Activated T-cell treated with anti-CD3 and anti-CD28 coated beads, Interleukin-2, amount 50 U/mL, for 48 hours (primary cell): ENCODE measurements around the gene C22orf31.
"Not testable (repeated sequence)": the region's sequence is repeated elsewhere in the genome, so short reads cannot be mapped to it uniquely, and the experiment has no call there.

Experiments used
- DNase-seq, 2 experiments: peaks; one replicate each; pipeline ENCODE4 v3.0.0-alpha.2; 2020

The C22orf31 gene

DNA sequence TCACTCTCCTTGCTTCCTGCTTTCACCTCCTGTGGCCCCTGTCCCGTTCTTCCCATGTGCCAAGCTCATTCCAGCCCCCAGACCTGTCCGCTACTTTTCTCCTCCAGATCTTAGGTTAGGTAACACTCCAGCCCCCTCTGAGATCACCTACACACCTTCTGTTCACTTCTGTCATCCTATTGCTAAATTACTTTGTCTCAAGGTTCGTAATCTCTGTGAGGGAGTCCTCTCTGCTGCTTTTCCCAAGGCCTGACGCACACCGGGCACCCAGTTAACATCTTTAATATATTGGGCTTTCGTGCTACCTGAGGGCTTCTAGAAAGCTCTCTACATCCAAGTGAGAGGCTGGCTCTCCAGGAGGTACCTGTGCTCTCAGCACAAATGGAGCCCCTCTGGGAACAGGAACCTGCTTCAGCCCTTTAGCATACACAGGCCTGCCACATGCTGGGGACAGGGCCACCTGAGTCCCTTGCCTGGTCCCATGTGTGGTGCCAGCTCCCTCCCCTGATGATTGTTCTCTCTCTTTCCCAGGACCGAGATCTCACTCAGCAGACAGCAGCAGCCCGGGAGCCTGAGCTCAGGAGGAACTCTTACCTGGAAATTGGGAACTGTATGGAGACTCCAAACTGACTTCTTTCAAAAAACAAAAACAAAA, 8.5 kb downstream of the C22orf31 start:
- no peak for DNase-seq

DNA sequence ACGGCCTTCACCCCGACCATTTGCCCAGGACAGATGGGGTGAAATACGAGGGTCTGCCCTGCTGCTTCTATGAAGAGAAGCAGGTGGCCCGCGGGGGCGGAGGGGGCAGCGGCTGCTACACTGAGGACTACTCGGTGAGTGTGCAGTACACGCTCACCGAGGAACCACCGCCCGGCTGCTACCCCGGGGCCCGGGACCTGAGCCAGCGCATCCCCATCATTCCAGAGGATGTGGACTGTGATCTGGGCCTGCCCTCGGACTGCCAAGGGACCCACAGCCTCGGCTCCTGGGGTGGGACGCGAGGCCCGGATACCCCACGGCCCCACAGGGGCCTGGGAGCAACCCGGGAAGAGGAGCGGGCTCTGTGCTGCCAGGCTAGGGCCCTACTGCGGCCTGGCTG, 11.2 kb downstream of the C22orf31 start:
- DNase-seq = no peak

DNA sequence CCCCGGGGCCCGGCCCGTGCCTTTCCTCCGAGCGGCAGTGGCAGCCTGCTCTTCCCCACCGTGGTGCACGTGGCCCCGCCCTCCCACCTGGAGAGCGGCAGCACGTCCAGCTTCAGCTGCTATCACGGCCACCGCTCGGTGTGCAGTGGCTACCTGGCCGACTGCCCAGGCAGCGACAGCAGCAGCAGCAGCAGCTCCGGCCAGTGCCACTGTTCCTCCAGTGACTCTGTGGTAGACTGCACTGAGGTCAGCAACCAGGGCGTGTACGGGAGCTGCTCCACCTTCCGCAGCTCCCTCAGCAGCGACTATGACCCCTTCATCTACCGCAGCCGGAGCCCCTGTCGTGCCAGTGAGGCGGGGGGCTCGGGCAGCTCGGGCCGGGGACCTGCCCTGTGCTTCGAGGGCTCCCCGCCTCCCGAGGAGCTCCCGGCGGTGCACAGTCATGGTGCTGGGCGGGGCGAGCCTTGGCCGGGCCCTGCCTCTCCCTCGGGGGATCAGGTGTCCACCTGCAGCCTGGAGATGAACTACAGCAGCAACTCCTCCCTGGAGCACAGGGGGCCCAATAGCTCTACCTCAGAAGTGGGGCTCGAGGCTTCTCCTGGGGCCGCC, 11.9 kb downstream of the C22orf31 start:
- DNase-seq = no peak

DNA sequence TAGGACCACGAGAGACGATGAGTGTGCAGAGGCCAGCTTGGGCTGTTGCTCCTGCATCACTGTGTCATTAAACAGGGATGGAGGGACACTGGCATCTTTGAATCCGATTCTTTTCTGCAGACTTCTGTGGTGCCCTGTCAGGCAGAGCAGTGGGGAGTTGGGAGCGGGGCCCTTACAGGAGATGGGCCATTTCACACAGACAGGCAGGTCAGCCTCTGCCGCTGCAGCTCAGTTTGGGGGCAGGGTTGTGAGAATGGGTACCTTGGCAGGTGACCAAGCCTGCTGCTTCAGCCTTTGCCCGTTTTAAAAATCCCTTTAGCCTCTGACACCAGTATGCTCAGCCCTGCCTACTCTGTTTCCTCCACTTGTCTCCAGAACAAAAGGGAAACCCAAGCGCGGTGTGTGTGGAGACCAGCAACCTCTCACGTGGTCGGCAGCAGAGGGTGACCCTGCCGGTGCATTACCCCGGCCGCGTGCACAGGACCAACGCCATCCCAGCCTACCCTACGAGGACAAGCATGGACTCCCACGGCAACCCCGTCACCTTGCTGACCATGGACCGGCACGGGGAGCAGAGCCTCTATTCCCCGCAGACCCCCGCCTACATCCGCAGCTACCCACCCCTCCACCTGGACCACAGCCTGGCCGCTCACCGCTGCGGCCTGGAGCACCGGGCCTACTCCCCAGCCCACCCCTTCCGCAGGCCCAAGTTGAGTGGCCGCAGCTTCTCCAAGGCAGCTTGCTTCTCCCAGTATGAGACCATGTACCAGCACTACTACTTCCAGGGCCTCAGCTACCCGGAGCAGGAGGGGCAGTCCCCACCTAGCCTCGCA, 12.6 kb downstream of the C22orf31 start:
- no peak for DNase-seq

DNA sequence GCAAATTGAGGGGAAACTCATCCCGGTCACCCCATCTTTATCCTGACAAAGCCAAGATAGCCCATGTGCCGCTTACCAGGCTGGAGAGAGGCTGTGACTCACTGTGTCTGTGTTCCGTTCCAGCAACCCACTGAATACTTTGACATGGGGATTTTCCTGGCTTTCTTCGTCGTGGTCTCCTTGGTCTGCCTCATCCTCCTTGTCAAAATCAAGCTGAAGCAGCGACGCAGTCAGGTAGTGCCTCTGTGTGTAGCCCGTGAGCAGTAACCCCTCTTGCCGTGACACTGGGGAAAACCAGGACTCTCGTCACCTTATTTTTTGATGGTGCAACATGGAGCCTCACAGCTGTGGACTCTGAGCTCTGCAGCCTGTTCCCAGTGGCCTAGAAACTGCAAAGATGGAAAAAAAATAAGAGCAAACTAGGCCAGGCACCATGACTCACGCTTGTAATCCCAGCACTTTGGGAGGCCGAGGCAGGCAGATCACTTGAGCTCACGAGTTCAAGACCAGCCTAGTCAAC, 16.9 kb downstream of the C22orf31 start:
- no peak for DNase-seq

DNA sequence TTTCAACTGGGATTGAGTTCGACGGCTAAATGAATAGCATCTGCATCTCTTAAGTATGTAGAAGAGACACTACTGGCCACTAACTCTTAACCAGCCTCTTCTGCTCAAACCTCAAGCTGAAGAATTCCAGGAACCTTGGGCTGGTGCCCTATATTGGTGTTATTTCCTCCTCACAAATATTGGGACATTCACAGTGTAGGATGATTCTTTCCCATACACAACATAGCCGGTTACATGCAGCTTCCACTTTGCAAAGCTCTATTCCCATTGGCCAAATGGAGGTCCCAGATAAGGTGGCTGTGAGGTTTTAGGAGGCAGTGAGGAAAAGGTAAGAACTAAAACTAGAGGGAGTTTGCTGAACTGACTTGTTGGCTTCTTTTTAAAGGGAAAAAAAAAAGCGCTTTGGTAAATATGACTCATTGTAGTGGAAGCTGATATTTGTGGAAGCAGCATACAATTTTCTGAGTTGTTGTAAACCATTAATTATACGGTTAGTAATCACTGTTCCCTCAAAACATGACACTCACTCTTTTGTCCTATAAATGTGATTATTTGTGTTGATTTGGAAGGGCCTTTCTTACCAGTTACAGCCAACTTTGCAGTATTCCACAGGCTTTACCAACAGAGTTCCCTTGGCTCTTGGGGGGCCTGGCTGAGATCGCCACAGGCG, 17.6 kb downstream of the C22orf31 start:
- no peak for DNase-seq

DNA sequence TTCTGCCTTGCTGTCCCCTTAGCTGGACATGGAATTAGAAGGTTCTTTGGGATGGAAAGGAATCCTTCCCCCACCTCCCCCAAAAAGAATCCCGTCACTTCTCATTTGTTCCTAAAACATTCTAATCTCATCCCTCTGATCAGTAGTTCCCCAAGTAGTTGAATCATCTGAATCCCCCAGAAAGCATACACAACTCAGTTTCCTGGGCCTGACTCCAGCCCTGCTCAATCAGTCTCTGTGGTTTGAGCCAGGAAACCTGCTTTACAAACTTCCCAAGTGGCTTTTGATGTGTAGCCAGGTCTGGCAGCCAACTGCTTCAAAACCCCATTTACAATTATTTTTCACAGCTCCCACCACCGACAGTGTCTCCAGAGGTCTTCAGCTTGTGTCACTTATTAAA, 20.2 kb downstream of the C22orf31 start:
- DNase-seq = no peak

DNA sequence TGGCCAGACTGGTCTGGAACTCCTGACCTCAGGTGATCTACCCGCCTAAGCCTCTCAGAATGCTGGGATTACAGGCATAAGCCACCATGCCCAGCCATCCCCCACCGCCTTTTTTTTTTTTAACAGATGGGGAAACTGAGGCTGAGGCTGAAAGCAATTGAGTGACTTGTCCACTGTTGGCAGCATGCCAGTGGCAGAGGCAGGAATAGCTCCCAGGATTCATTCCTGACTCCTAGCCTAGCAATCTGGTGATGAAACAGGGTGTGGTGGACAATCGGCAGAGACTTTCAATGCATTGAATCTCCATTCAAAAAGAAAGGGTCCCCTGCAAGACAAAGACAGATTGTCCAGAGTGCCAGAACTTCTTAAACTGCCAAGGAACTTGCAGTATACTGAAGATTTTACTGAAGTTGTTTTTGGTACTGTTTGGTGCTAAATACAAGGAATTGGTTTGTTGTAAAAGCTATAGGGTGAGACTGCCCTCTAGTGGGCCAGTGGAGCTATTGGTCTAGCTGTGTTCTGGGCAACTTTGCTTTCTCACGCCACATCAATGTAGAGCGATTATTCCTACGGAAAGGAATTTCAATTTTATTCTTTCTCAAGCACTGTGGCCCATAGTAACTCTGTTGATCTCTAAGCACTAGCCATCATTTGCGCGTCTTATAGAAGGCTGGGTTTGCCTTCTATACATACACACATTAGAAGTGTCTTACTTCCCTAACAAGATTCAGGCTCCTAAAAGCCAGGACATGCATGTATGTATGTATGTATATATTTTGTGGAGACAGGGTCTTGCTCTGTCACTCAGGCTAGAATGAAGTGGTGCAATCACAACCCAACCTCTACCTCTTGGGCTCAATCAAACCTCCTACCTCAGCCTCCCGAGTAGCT, 21.0 kb downstream of the C22orf31 start:
- peak; percentile 53 to 59 for DNase-seq

DNA sequence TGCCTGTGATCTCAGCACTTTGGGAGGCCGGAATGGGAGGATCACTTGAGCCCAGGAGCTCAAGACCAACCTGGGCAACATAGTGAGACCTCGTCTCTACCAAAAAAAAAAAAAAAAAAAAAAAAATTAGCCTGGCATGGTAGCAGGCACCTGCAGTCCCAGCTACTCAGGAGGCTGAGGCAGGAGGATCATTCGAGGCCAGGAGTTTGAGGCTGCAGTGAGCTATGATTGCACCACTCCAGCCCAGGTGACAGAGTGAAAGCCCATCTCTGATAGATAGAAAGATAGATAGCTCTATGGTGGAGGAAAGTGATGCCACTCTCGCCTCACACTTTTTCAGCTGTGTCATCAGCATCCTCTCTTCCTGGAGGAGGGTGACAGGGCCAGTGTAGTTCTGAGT, 21.9 kb downstream of the C22orf31 start:
- not testable (repeated sequence) for DNase-seq

DNA sequence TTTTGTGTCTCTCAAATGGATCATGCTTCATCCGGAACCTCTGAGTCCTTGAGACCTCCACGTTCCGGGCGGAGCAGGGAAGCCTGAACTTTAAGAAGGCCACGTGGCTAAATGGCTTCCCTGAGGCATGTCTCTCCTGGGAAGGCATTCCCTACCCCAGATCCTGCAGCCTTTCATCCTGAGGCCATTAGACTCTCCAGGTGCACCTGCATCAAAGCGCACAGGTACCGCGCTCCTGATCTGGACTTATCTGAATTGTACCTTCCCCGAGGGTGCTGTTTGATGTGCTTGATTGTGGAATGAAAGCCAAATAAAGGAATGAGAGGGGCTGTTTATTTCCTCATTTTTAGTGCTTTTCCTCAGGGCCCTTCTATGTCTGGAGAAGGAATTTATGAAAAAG, 22.5 kb downstream of the C22orf31 start:
- DNase-seq = no peak

DNA sequence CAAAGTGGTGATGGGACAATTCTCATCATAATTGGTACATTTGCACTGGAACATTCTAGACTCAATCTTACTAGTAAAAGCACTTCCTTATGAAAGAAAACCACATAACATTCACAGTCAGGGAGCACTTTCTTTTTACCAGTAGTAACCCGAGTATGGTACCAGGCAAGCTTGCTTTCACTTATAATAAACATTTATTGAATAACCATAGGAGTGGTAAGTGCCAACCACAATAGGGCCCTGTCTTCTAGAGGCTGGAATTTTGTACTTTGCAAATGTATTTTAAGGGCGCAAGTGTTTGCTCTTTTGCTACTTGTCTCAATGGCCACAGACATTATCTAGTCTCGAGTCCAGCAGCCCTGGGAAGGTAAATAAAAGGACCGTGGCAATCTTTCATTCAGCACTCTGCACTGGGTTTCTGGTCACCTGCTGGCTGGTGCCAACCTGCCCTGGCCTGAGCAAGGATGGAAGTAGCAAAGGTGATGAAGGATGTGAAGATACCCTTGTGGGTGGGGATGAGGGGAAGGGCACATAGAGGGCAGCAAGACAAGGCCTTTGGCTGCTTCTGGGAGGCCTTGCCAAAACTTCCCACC, 24.2 kb downstream of the C22orf31 start:
- DNase-seq = no peak

DNA sequence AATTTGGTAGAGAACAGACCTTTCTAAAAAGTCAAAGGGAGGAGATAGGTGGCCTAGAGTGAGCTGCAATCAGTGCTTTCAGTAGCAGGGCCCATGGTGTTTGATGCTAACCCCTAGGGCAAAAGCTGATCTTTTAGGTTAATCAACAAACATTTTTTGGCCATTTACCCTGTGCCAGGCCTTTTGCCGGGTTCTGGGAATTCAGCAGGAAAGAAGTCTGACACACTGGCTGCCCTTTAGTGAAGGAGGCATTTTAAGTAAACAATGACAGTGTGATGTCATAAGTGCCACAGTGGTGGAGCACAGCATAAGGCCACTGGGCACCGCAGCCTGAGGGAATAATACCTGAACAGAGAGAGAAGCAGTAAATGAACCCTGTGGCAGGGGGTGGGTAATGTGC, 29.0 kb downstream of the C22orf31 start:
- no peak for DNase-seq

DNA sequence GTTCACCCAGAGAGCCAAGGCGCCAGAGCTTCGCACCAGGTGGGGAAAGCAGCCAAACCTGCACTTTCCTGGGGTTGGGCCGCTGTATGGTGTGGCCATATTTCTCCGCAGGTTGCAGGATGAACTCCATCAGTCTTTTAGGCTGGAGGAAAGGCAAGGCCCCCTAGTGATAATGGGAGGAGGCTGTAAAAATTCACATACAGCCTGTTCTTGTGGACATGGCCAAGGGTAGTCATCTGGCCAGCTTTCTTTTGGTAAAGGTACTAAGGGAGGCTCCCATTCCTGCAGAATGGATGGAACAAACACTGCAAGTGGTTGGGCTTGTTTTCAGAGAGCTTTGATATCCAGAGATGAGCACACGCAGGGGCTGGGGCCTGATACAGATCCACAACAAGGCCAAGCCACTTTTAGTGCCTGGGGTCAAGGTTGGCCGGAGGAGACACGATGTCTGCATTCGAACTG, 29.6 kb downstream of the C22orf31 start:
- no peak for DNase-seq

DNA sequence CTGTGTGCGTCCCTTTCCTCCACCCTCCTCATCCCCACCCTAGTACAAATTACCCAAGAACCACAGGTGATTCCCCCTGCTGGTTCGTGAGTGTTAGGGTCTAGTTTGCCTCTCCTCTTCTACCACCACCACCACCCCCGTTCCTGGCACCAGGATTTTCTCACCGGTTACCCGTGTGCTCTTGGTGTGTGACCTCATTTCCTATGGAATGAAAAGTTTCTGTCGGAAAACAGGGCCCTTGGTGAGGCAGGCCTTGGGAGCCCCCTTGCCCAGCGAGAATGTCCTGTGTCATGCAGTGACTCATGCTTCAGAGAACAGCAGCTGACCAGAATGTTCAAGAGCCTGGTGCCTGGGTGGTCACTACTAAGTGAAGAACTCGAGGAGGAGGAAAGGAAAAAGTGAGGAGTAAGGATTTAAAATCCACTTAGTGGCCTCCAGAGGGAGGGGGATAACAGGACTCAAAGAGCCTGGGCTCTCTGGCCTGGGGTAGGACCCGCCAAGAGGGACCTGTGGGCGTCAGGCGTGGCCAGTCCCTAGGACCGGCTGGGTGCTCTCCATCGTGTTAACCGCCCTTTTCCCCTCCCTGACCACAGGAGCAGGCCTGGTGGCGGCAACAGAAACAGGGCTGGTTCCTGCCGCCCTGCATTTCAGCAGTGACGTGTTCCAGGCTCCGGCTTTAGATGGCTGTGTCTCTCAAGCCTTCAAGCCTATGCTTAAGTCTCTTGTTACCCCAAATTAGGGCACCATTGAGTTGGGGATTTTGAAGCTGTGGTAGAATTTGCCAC, 30.2 kb downstream of the C22orf31 start:
- no peak for DNase-seq

DNA sequence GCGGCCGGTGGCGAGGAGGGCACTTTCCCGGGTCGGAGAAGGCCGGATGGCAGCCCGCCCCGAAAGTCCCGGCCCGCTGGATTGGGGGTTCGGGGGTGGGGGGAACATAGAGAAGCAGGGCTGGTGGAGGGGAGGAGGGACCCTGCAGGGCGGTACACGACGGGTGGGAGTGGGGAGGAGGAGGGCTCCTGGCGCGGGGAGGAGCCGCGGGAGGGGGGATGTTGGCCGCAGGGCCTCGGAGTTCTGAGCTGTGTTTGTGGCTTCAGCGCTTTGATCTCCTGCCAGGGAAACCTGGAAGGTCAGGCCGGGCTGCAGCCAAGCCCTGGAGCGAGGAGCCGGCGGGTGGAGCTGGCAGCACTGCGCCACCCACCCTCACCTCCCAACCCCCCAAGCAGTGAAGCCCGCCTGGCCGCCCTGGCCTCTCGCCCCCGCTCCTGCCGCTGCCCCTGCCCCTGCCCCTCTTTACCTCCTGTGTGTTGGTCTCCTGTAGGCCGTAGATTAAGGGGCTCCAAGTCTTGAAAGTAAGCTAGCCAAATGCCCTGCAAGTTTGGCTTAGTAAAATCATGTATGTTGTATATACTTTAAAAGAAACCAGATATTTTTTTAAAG, 30.9 kb downstream of the C22orf31 start:
- no peak for DNase-seq

DNA sequence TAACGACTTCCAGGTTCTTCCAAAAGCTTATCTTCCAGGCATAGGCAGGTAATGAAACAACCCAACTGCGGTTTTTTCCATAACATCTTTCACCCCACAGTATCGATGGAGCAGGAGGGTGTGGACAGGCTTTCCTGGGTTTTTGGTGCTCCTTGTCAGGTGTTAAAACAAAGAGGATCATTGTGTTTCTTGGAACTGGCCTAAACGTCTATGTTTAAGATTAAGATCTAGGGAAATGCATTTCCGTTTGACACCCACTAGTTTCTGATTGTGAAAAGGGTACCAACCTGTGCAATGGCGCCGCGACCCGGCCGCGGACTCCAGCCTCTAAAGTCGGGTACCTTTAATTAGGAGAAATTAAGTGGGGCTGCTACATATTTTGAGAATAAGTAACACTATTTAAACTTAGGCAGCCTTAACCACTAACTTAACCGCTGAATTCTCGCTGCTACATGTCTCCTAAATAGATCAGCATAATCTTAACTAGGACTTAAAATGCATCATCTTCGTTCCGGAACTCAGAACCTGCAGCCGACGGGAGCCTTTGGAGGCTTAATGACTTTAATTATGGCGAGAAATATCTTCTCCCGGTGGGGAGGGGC, 31.5 kb downstream of the C22orf31 start:
- no peak for DNase-seq

DNA sequence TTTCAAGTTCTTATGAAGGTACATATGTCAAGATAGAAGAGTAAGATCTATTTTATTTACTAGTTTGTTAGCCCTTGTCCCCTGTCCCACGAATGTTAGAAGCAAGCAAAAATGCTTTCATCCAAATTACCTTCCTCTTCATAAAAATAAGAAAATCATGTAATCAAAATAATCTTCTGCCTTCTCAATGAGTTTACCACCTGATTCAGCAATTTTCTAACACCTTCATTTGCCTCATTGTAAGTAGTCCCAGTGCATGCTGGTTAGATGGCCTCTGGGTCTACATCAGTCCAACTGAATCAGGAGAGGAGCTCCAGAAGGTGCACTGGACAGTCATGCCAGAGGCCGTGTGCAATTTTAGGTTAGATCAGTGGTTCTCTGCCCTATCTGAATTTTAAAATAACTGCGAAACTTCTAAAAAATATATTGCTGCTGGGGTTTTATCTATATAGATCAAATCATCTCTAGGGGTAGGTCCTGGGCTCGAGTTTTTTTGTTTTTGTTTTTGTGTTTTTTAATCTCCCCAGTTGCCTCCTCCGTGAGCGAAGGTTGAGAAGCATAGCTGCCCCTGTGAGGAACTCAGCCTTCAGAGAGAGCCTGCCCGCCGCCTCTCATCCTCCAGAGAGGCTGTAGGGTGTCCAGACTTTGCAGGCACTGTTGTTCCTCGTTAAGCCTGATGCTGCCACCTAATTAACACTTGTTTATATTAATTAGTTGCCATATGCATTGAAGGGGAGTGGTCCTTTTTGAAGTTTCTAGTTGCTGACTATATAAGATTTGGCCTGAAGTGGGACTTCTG, 32.2 kb downstream of the C22orf31 start:
- no peak for DNase-seq

DNA sequence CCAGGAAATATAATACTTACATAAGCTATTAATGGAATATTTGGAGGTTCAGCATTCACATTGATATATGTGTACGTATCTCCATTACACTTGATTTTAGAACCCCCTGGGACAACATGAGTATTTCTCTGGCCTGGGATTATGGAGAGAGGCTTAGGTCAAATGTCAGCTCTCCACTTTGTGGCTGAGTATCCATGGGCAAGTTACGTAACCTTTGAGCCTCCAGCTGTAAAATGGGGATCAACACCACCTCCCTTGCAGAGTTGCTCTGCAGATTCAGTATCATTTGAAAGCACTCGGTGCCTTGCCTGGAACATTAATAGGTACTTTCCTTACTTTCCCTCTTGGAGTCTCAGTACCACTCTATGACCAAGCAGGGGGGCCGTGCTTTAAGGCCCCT, 33.2 kb downstream of the C22orf31 start:
- no peak for DNase-seq

DNA sequence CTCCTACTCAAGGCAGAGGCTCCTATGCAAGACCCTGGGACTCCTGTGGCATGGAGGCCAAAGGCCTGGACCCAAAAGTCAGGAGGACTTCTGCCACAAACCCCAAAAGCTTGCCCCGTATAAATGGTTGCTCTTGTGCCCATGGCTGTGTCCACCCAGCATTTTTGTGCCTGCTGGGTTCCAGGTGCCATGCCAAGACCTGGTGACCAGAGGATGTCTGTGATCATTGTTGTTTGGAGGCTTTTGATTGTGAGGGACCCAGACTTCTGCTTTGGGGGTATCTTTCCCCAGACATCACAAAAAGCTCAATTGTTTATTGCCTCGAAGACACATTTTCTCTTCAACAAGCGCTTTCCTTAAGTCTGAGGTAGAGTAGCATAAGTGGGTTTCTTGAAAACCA, 35.1 kb downstream of the C22orf31 start:
- DNase-seq = no peak
